ENCODE results near the gene FAM228A. TPM values are rescaled to one million over a fixed set of nuclear protein-coding genes. Genes with fewer than 3 reads are reported as not detected.
A peak's percentile ranks its signal among the peaks of the same experiment; 100 is the strongest.

Gene FAM228A
- total and polyA plus RNA-seq, 2 experiments from 2014 or later = 0.61 to 3.0 TPM

- TF ChIP-seq CTCF (IDR thresholded peaks at IDR 0.05; ENCODE audit: low read depth, low read length) = no peak
- Histone ChIP-seq H3K4me3 (no peak overlapping the region), H3K27me3 (no peaks in the 10 kb centered on the region), H3K4me1 (ENCODE audit: low read depth) (no peaks in the 10 kb centered on the region), H3K36me3 (no peaks in the 10 kb centered on the region), H3K27ac (no peak overlapping the region), H3K9me3 (ENCODE audit: low read depth) (no peaks in the 10 kb centered on the region)
- no peak for DNase-seq (ENCODE audit: low read depth in 1 of 2, low spot score in 1 of 2)
These were observed 46.6 kb downstream of the FAM228A start for GRCh38 chr2:24221343-24222050.

GRCh38 chr2:24222946-24223345, 48.1 kb downstream of the FAM228A start:
- Histone ChIP-seq H3K27ac (no peak overlapping the region), H3K9me3 (ENCODE audit: low read depth) (no peaks in the 10 kb centered on the region), H3K36me3 (no peaks in the 10 kb centered on the region), H3K27me3 (no peaks in the 10 kb centered on the region), H3K4me3 (no peak overlapping the region), H3K4me1 (ENCODE audit: low read depth) (no peaks in the 10 kb centered on the region)
- no peak for TF ChIP-seq CTCF (IDR thresholded peaks at IDR 0.05; ENCODE audit: low read depth, low read length)
- DNase-seq (ENCODE audit: low read depth in 1 of 2, low spot score in 1 of 2) = no peak

GRCh38 chr2:24225499-24226242, 50.8 kb downstream of the FAM228A start:
- H3K4me1 ChIP-seq (ENCODE audit: low read depth) = no peaks in the 10 kb centered on the region
- DNase-seq (ENCODE audit: low read depth in 1 of 2, low spot score in 1 of 2) = no peak
- H3K27ac ChIP-seq = no peak overlapping the region
- no peaks in the 10 kb centered on the region for H3K36me3 ChIP-seq
- no peaks in the 10 kb centered on the region for H3K27me3 ChIP-seq
- H3K4me3 ChIP-seq = no peak overlapping the region
- H3K9me3 ChIP-seq (ENCODE audit: low read depth) = no peaks in the 10 kb centered on the region
- TF ChIP-seq CTCF (IDR thresholded peaks at IDR 0.05; ENCODE audit: low read depth, low read length) = no peak

GRCh38 chr2:24228470-24228869, 53.6 kb downstream of the FAM228A start:
- no peaks in the 10 kb centered on the region for H3K4me1 ChIP-seq (ENCODE audit: low read depth)
- H3K27ac ChIP-seq = no peak overlapping the region
- peak; percentile 21 to 26 for DNase-seq (ENCODE audit: low read depth in 1 of 2, low spot score in 1 of 2)
- no peaks in the 10 kb centered on the region for H3K9me3 ChIP-seq (ENCODE audit: low read depth)
- no peaks in the 10 kb centered on the region for H3K36me3 ChIP-seq
- H3K27me3 ChIP-seq = no peaks in the 10 kb centered on the region
- TF ChIP-seq CTCF (IDR thresholded peaks at IDR 0.05; ENCODE audit: low read depth, low read length) = peak; percentile 34
- H3K4me3 ChIP-seq = no peak overlapping the region

GRCh38 chr2:24231461-24231881, 56.6 kb downstream of the FAM228A start:
- H3K4me3 ChIP-seq = no peak overlapping the region
- no peaks in the 10 kb centered on the region for H3K36me3 ChIP-seq
- no peak for TF ChIP-seq CTCF (IDR thresholded peaks at IDR 0.05; ENCODE audit: low read depth, low read length)
- DNase-seq (ENCODE audit: low read depth in 1 of 2, low spot score in 1 of 2) = peak in 1 of 2 donors; percentile 28
- no peaks in the 10 kb centered on the region for H3K27me3 ChIP-seq
- H3K4me1 ChIP-seq (ENCODE audit: low read depth) = no peaks in the 10 kb centered on the region
- no peaks in the 10 kb centered on the region for H3K9me3 ChIP-seq (ENCODE audit: low read depth)
- H3K27ac ChIP-seq = no peak overlapping the region
